HPDE6-E6E7 (cell line): Measurements from ENCODE around the gene CHN2.
"Not testable (repeated sequence)": the region's sequence is repeated elsewhere in the genome, so short reads cannot be mapped to it uniquely, and the experiment has no call there.

Experiments used
- DNase-seq: peaks from one replicate; pipeline ENCODE4 v3.0.0; 2011; ENCODE audit warnings: missing footprints; ENCODE audit errors: extremely low spot score

Gene CHN2

GRCh38 chr7:29487424-29487823 lies 292.8 kb downstream of the CHN2 start:
- no peak for DNase-seq

GRCh38 chr7:29488203-29488970 lies 293.8 kb downstream of the CHN2 start:
- no peak for DNase-seq

GRCh38 chr7:29488977-29489376 lies 294.4 kb downstream of the CHN2 start:
- no peak for DNase-seq

- DNase-seq: no peak
Observed at GRCh38 chr7:29490094-29490607, 295.6 kb downstream of the CHN2 start.

GRCh38 chr7:29494350-29494749 lies 299.8 kb downstream of the CHN2 start:
- DNase-seq: no peak

GRCh38 chr7:29495653-29496052 lies 301.1 kb downstream of the CHN2 start:
- no peak for DNase-seq

- DNase-seq: no peak
Observed at GRCh38 chr7:29496355-29497020, 301.9 kb downstream of the CHN2 start.

- no peak for DNase-seq
Observed at GRCh38 chr7:29499932-29500331, 305.4 kb downstream of the CHN2 start.

- no peak for DNase-seq
Observed at GRCh38 chr7:29500719-29501118, 306.1 kb downstream of the CHN2 start.

- no peak for DNase-seq
Observed at GRCh38 chr7:29502133-29502532, 307.6 kb downstream of the CHN2 start.

- DNase-seq: no peak
Observed at GRCh38 chr7:29505931-29506330, 311.4 kb downstream of the CHN2 start.

GRCh38 chr7:29508608-29509007 lies 314.0 kb downstream of the CHN2 start:
- DNase-seq: no peak

GRCh38 chr7:29510028-29510427 lies 315.5 kb downstream of the CHN2 start:
- no peak for DNase-seq

GRCh38 chr7:29511337-29511736 lies 316.8 kb downstream of the CHN2 start:
- no peak for DNase-seq

GRCh38 chr7:29511851-29512250 lies 317.3 kb downstream of the CHN2 start:
- no peak for DNase-seq

GRCh38 chr7:29516491-29516890 lies 321.9 kb downstream of the CHN2 start:
- no peak for DNase-seq

GRCh38 chr7:29518616-29519015 lies 324.0 kb downstream of the CHN2 start:
- DNase-seq: no peak

- DNase-seq: no peak
Observed at GRCh38 chr7:29523728-29524127, 329.2 kb downstream of the CHN2 start.

- DNase-seq: no peak
Observed at GRCh38 chr7:29527505-29528108, 333.0 kb downstream of the CHN2 start.

- not testable (repeated sequence) for DNase-seq
Observed at GRCh38 chr7:29528526-29528925, 334.0 kb downstream of the CHN2 start.
